Right lobe of liver (tissue), 6 donors: ENCODE data around the gene DLGAP4. TPM values are rescaled to one million over a fixed set of nuclear protein-coding genes. Genes with fewer than 3 reads are reported as not detected.

Experiments used
- ATAC-seq, 4 donors: fragments of 200-7000 bp; cut with Tn5 transposase; one replicate each; pipeline ENCODE4 v1.9.1; 2020; ENCODE audit warnings: mild to moderate bottlenecking in 4 of 4, moderate library complexity in 4 of 4
- DNase-seq, 3 donors: peaks; one replicate each; pipeline ENCODE4 v3.0.0-alpha.2; 2020
- H3K27ac ChIP-seq, 3 donors: fragments of 200-600 bp; one replicate each; pipeline ENCODE4 v1.8.0; 2022
- H3K27me3 ChIP-seq, 2 donors: fragments of 200-600 bp; one replicate each; pipeline ENCODE4 v1.8.0; 2022
- H3K36me3 ChIP-seq, 4 donors: fragments of 200-600 bp; sonication (generic) in 1 of 4; one replicate each; pipeline versions ENCODE4 v1.5.1 to v1.8.0; 2017 to 2022; ENCODE audit warnings: control low read depth in 1 of 4
- H3K4me1 ChIP-seq, 4 donors: fragments of 200-600 bp; sonication (generic) in 1 of 4; one replicate each; pipeline versions ENCODE4 v1.5.1 to v1.8.0; 2017 to 2022; ENCODE audit warnings: control low read depth in 1 of 4
- H3K4me3 ChIP-seq, 3 donors: fragments of 200-600 bp; one replicate each; pipeline ENCODE4 v1.8.0; 2022
- H3K9me3 ChIP-seq, 4 donors: fragments of 200-600 bp; sonication (generic) in 1 of 4; one replicate each; pipeline versions ENCODE4 v1.5.1 to v1.8.0; 2017 to 2022; ENCODE audit warnings: control low read depth in 1 of 4
- POLR2A ChIP-seq: fragments of 450-650 bp; IDR thresholded peaks from one replicate; pipeline ENCODE4 v1.6.1; 2017; ENCODE audit warnings: antibody characterized with exemption, mild to moderate bottlenecking
- WGBS: methylation state at CpG from one replicate; pipeline ENCODE4 v1.1.6; 2018; ENCODE audit warnings: low coverage, low lambda C conversion rate; ENCODE audit not compliant: insufficient coverage; ENCODE audit errors: missing lambda C conversion rate; 5-methylcytosine and 5-hydroxymethylcytosine counted together
- intact Hi-C, 2 donors: fragments of 100-400 bp; cut with DNase I; formaldehyde crosslinking; loops; one replicate each; pipeline versions ENCODE4 v1.11.2 to v1.14.1; 2022
- total RNA-seq, 6 experiments: library from RNA; depleted of rRNA in 2 of 6; stranded (reverse); fragments of >200 nt in 2 of 6; fragmentation: NEBNext Ultra II Directional in 3 of 6; extraction: Animal tissue kit (Norgen Biotek cat#: 25700) in 3 of 6; gene quantifications; one replicate each; pipeline versions ENCODE4 v1.1.0 to v1.2.4, GENCODE V29; 2016 to 2023
- TF ChIP-seq, protein P1 (sequence below), 4 donors: fragments of 200-600 bp in 3 of 4; fragments of 450-650 bp in 1 of 4; IDR thresholded peaks; one replicate each; pipeline versions ENCODE4 v1.5.1 to v1.8.0; 2016 to 2022; ENCODE audit warnings: antibody characterized with exemption in 4 of 4, mild to moderate bottlenecking in 2 of 4
- donor health status: DM: no; HTN: yes; CAD: no.
- donor health status: DM: no; HTN: no; CAD: no.
- donor health status: DM: no; HTN: no; CAD: no.
- donor health status: DM: no; HTN: yes; CAD: no.
- donor health status: DM: no; HTN: yes; CAD: no.

Gene DLGAP4
- total RNA-seq, 6 experiments from 2014 or later = 15.5 to 35.1 (median 23.2) TPM

DNA sequence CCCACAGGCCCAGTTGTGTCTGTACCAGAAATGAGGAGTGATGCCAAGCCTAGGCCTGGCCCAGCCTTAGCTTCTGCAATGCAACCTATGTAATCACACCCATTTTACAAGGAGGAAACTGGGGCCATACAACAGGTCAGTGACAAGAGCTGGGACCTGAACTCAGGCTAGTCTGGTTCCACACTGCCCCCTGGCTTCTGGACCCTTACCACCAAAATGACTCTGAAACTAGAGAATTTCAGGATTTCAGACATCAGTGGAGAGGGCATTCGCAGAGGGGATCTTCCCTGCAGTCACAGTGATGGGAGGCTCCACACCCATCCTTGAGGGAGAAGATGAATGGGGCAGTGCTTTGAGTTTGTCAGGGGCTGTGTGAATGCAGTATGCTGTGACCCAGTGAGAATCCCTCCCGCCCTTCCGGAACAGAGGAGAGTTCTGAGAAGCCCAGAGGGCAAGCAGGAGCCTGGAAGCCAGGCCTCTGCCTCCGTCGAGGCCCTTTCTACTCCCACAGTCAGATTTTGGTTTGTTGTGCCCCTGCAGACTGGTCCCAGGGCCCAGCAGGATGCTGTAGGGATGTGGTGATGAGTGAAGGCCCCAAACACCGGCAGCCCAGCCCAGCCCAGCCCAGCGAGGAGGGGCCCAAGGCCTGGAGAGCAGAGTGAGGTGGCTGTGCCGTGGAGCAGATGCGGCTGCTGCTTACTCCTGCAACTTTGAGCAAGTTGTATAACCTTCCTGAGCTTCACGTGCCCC, 187.1 kb downstream of the DLGAP4 start:
- H3K9me3 ChIP-seq = no peaks in the 10 kb centered on the region
- intact Hi-C loops = no loop called here
- no peak for TF ChIP-seq POLR2A
- TF ChIP-seq, protein P1, sequence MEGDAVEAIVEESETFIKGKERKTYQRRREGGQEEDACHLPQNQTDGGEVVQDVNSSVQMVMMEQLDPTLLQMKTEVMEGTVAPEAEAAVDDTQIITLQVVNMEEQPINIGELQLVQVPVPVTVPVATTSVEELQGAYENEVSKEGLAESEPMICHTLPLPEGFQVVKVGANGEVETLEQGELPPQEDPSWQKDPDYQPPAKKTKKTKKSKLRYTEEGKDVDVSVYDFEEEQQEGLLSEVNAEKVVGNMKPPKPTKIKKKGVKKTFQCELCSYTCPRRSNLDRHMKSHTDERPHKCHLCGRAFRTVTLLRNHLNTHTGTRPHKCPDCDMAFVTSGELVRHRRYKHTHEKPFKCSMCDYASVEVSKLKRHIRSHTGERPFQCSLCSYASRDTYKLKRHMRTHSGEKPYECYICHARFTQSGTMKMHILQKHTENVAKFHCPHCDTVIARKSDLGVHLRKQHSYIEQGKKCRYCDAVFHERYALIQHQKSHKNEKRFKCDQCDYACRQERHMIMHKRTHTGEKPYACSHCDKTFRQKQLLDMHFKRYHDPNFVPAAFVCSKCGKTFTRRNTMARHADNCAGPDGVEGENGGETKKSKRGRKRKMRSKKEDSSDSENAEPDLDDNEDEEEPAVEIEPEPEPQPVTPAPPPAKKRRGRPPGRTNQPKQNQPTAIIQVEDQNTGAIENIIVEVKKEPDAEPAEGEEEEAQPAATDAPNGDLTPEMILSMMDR (IDR thresholded peaks at IDR 0.05) = peak; percentile 15 to 33 (median 23)
- H3K36me3 ChIP-seq = peaks cover 0 to 11% (median 5%) of the 10 kb centered on the region in 4 donors
- no peaks in the 10 kb centered on the region for H3K27me3 ChIP-seq
- no peak for DNase-seq
- peaks cover 0 to 30% (median 3%) of the 10 kb centered on the region in 4 donors for H3K4me1 ChIP-seq
- H3K4me3 ChIP-seq = no peak overlapping the region
- WGBS = 69% methylated on average over 6 of the region's 10 CpGs
- no peak overlapping the region for H3K27ac ChIP-seq
- peak; percentile 10 to 24 (median 14) for ATAC-seq

DNA sequence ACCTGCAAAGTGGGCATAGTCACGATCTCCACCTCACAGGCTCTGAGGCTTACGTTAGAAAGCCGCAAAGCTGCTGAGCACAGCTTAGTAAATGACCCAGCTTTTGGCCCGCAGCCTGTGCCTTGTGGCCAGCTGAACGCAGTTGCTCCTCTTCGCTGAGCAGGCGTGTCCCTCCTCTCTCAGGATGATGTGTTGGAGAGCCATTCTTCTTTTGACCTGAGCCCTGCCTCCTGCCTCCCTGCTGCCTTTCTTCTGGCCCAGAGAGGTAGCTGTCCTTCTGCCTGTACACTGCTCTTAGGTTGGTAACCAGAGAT, 187.6 kb downstream of the DLGAP4 start:
- no CpG with 5 or more reads among the region's 7 CpGs for WGBS
- Histone ChIP-seq H3K36me3 (peaks cover 0 to 11% (median 5%) of the 10 kb centered on the region in 4 donors), H3K27ac (no peak overlapping the region), H3K4me3 (no peak overlapping the region), H3K27me3 (no peaks in the 10 kb centered on the region), H3K4me1 (peaks cover 0 to 35% (median 3%) of the 10 kb centered on the region in 4 donors), H3K9me3 (no peaks in the 10 kb centered on the region)
- ATAC-seq (peak; percentile 18 to 38 (median 24)), DNase-seq (peak in 2 of 3 donors; percentile 52 to 62)
- TF ChIP-seq, protein P1 (IDR thresholded peaks at IDR 0.05) = no peak
- TF ChIP-seq POLR2A = no peak
- intact Hi-C loops = no loop called here

DNA sequence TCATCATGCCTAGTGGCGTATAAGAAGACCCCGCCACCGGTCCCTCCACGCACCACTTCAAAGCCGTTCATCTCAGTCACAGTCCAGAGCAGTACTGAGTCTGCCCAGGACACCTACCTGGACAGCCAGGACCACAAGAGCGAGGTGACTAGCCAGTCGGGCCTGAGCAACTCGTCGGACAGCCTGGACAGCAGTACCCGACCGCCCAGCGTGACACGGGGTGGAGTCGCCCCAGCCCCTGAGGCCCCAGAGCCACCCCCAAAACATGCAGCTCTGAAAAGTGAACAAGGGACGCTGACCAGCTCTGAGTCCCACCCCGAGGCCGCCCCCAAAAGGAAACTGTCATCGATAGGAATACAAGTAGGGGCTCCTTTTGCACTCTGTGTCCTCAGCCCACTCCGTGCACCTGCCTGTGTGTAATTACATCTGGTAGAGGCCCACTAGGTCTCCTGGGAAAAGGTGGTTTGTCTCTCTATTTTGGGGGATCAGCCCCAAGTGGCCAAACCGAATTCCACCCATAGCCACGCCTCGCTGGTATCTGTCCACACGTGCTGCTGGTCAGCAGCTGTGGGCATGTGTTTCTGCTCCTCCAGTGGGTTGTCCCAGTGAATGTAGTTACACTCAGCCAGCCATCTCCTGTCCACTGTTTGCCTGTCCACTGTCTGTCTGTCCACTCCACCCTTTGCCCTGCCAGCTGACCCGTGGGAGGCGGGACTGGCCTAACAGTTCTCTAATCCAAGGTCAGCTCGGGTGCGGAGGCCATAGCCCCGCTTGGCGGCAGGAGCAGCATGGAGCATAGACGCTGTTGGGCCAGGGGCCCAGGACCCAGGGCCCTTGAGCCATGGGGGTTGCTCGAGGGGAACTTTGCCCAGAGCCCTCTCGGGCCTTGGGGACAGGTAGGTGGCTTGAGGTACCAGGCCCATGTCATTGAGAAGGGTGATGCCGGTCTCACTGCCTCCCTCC, 190.8 kb downstream of the DLGAP4 start:
- Histone ChIP-seq H3K27ac (peak overlapping the region in 1 of 3 donors; percentile 39), H3K36me3 (peaks cover 0 to 30% (median 11%) of the 10 kb centered on the region in 4 donors), H3K27me3 (no peaks in the 10 kb centered on the region), H3K4me3 (no peak overlapping the region), H3K4me1 (peaks cover 0 to 38% (median 3%) of the 10 kb centered on the region in 4 donors), H3K9me3 (no peaks in the 10 kb centered on the region)
- intact Hi-C loops = no loop called here
- ATAC-seq (peak; percentile 62 to 85 (median 74)), DNase-seq (peak; percentile 58 to 84 (median 79))
- no peak for TF ChIP-seq POLR2A
- TF ChIP-seq, protein P1 (IDR thresholded peaks at IDR 0.05) = no peak
- WGBS = 84% methylated on average over 21 of the region's 33 CpGs

DNA sequence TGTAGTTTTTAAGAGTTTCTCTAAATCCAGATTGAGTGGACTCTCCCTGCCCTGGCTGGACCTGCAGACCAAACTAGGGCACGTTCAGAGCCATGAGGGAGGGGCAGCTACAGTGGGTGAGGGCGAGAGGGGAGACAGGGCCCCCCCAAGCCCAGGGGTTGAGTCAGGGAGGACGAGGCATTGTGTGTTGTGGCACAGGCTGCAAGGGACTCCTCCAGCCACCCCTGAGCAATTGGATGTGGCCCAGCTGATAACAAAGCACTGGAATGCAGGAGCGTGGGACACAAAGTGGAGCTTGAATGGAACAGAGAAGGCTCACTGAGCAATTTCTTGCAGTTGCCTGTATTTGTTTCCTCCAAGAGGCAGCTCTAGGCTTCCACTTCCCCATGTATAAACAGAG, 191.7 kb downstream of the DLGAP4 start:
- ATAC-seq = peak in 2 of 4 donors; percentile 20 to 28
- WGBS = 40% methylated on average over 1 of the region's 4 CpGs
- Histone ChIP-seq H3K36me3 (peaks cover 0 to 33% (median 12%) of the 10 kb centered on the region in 4 donors), H3K27ac (peak overlapping the region in 1 of 3 donors; percentile 39), H3K9me3 (no peaks in the 10 kb centered on the region), H3K27me3 (no peaks in the 10 kb centered on the region), H3K4me1 (peaks cover 0 to 36% (median 3%) of the 10 kb centered on the region in 4 donors), H3K4me3 (no peak overlapping the region)
- TF ChIP-seq, protein P1 (IDR thresholded peaks at IDR 0.05) = no peak
- no peak for TF ChIP-seq POLR2A
- peak in 1 of 3 donors; percentile 52 for DNase-seq
- intact Hi-C loops = no loop called here
